K562 (cell line): ENCODE results near the gene ZNF862. TPM values are rescaled to one million over a fixed set of nuclear protein-coding genes. Genes with fewer than 3 reads are reported as not detected.

Experiments used
- C11orf30 ChIP-seq: fragments of 450-650 bp; IDR thresholded peaks from 2 replicates; pipeline ENCODE4 v1.6.1; 2016; ENCODE audit warnings: low read depth, mild to moderate bottlenecking
- CREB1 ChIP-seq, 2 experiments: sonication (generic) in 1 of 2; formaldehyde crosslinking in 1 of 2; IDR thresholded peaks; 2 replicates each; pipeline versions ENCODE4 v1.6.1 to v1.8.0; 2012 to 2022; ENCODE audit warnings: inconsistent platforms in 1 of 2, mild to moderate bottlenecking in 1 of 2, missing genetic modification reagents in 1 of 2, moderate library complexity in 1 of 2
- DMBX1 ChIP-seq: fragments of 250-450 bp; sonication (Bioruptor Pico); IDR thresholded peaks from 2 replicates; pipeline ENCODE4 v1.8.0; 2022; ENCODE audit warnings: inconsistent platforms, mild to moderate bottlenecking, moderate library complexity, borderline replicate concordance
- ELF1 ChIP-seq: fragments of 200-800 bp; sonication (Bioruptor generic); IDR thresholded peaks from 2 replicates; pipeline ENCODE4 v1.6.1; 2016; ENCODE audit warnings: missing genetic modification characterization, missing compliant biosample characterization
- KLF6 ChIP-seq: fragments of 250-450 bp; sonication (Bioruptor Pico); IDR thresholded peaks from 2 replicates; pipeline ENCODE4 v1.4.0; 2020; ENCODE audit warnings: mild to moderate bottlenecking, moderate library complexity, borderline replicate concordance
- MCM5 ChIP-seq: fragments of 450-650 bp; IDR thresholded peaks from 2 replicates; pipeline ENCODE4 v1.6.1; 2016; ENCODE audit warnings: low read depth
- PRPF4 ChIP-seq: fragments of 200-400 bp; formaldehyde crosslinking; IDR thresholded peaks from one replicate; pipeline ENCODE4 v1.6.1; 2017; ENCODE audit warnings: low read length, low read depth, mild to moderate bottlenecking; ENCODE audit not compliant: insufficient read depth, poor library complexity, severe bottlenecking
- SMARCA5 ChIP-seq: fragments of 450-650 bp; IDR thresholded peaks from 2 replicates; pipeline ENCODE4 v1.6.1; 2016
- SNIP1 ChIP-seq: fragments of 450-650 bp; IDR thresholded peaks from 2 replicates; pipeline ENCODE4 v1.7.1; 2017; ENCODE audit warnings: low read depth, mild to moderate bottlenecking
- STAG1 ChIP-seq: sonication (generic); formaldehyde crosslinking; IDR thresholded peaks from 2 replicates; pipeline ENCODE4 v1.5.0; 2020; ENCODE audit warnings: missing genetic modification reagents, borderline replicate concordance
- ZKSCAN8 ChIP-seq: fragments of 200-800 bp; sonication (Bioruptor generic); IDR thresholded peaks from 2 replicates; pipeline ENCODE4 v1.6.1; 2016; ENCODE audit warnings: missing genetic modification characterization, missing compliant biosample characterization
- ZNF165 ChIP-seq: fragments of 250-450 bp; sonication (Bioruptor Pico); IDR thresholded peaks from 2 replicates; pipeline ENCODE4 v1.4.0; 2020; ENCODE audit warnings: borderline replicate concordance
- ZNF23 ChIP-seq: fragments of 250-450 bp; sonication (Bioruptor Pico); IDR thresholded peaks from 2 replicates; pipeline ENCODE4 v1.4.0; 2020; ENCODE audit warnings: mild to moderate bottlenecking
- ZNF583 ChIP-seq: fragments of 250-450 bp; sonication (Bioruptor Pico); IDR thresholded peaks from 2 replicates; pipeline ENCODE4 v1.4.0; 2020
- polyA plus RNA-seq, 8 experiments: library from polyadenylated mRNA; depleted of rRNA in 4 of 8; stranded (reverse) in 5 of 8; unstranded in 3 of 8; fragments of >200 nt; fragmentation: Nextera tagmentation in 2 of 8; fragmentation: Illumina TruSeq in 1 of 8; extraction: Ambion mirVana in 2 of 8; extraction: Trizol in 1 of 8; gene quantifications; 2 replicates each; pipeline versions ENCODE4 v1.2.1 to v1.2.3, GENCODE V29; 2011 to 2014; ENCODE audit warnings: inconsistent platforms in 1 of 8, missing spikeins in 1 of 8
- total RNA-seq, 7 experiments: library from RNA; depleted of rRNA in 6 of 7; stranded (reverse); fragments of >200 nt in 6 of 7; fragmentation: Illumina TruSeq in 2 of 7; extraction: Trizol in 2 of 7; gene quantifications; 2 replicates each; pipeline versions ENCODE4 v1.2.1 to v1.2.3, GENCODE V29; 2011 to 2021; ENCODE audit warnings: low replicate concordance in 1 of 7
- TF ChIP-seq, protein P1 (sequence below): fragments of 250-450 bp; sonication (Bioruptor Pico); IDR thresholded peaks from 2 replicates; pipeline ENCODE4 v1.4.0; 2020; ENCODE audit warnings: mild to moderate bottlenecking, moderate library complexity
- TF ChIP-seq, protein P2 (sequence below): sonication (generic); IDR thresholded peaks from 2 replicates; pipeline ENCODE4 v1.6.1; 2016

Gene ZNF862
- total and polyA plus RNA-seq, 9 of the 15 experiments (the other 6 are each of a cell fraction or from before 2014, with no cell fraction given): 1.1 to 3.9 (median 2.6) TPM

DNA sequence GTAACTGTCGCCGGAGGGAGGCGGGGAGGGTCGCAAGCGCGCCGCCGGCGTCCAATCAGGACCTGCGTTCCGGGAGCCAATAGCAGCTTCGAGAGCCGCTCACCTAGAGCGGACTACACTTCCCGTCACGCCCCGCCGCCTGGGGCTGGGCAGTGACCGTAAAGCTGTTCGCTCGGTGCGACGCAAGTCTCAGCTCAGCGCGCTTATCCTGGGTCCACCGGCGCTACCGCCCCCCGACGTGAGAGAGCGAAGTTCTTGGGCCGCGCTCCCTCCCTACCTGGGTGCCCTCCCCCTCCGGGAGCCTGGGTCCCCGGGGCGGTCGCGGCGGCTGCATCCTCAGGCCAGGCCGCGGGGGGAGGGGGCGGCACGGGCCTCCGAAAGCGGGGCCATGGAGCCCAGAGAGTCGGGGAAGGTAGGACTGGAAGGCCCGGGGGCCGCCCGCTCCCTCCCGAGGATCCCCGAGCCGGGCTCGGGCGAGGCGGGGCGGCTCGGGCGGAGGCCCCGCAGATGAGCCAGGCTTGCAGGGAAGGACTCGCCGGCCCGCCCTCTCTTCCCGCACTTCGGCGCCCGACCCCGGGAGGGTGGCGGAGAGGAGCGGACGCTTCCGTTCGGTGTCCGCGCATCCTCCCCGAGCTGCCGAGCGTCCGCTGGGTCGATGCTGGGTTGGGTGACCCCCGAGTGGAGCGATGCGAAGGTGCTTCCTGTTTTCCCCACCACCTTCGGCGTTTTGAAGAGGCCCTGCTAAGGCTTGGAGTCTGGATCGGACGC, at the start of gene ZNF862 (continued):
- no peak for TF ChIP-seq KLF6
- no peak for TF ChIP-seq ZNF165 (CRISPR knock-in tag)
- TF ChIP-seq ELF1: 0 out of 2 replicates have a peak, but pooled peaks have one; percentile 15
- TF ChIP-seq, protein P1, sequence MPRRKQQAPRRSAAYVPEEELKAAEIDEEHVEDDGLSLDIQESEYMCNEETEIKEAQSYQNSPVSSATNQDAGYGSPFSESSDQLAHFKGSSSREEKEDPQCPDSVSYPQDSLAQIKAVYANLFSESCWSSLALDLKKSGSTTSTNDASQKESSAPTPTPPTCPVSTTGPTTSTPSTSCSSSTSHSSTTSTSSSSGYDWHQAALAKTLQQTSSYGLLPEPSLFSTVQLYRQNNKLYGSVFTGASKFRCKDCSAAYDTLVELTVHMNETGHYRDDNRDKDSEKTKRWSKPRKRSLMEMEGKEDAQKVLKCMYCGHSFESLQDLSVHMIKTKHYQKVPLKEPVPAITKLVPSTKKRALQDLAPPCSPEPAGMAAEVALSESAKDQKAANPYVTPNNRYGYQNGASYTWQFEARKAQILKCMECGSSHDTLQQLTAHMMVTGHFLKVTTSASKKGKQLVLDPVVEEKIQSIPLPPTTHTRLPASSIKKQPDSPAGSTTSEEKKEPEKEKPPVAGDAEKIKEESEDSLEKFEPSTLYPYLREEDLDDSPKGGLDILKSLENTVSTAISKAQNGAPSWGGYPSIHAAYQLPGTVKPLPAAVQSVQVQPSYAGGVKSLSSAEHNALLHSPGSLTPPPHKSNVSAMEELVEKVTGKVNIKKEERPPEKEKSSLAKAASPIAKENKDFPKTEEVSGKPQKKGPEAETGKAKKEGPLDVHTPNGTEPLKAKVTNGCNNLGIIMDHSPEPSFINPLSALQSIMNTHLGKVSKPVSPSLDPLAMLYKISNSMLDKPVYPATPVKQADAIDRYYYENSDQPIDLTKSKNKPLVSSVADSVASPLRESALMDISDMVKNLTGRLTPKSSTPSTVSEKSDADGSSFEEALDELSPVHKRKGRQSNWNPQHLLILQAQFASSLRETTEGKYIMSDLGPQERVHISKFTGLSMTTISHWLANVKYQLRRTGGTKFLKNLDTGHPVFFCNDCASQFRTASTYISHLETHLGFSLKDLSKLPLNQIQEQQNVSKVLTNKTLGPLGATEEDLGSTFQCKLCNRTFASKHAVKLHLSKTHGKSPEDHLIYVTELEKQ (CRISPR knock-in tag): no peak
- no peak for TF ChIP-seq ZNF583 (CRISPR knock-in tag)
- TF ChIP-seq C11orf30: no peak; the same call in 1 of the 2 replicates
- no peak for TF ChIP-seq STAG1 (CRISPR knock-in tag)
- no peak for TF ChIP-seq DMBX1
- TF ChIP-seq, protein P2, sequence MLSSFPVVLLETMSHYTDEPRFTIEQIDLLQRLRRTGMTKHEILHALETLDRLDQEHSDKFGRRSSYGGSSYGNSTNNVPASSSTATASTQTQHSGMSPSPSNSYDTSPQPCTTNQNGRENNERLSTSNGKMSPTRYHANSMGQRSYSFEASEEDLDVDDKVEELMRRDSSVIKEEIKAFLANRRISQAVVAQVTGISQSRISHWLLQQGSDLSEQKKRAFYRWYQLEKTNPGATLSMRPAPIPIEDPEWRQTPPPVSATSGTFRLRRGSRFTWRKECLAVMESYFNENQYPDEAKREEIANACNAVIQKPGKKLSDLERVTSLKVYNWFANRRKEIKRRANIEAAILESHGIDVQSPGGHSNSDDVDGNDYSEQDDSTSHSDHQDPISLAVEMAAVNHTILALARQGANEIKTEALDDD: no peak
- no peak for TF ChIP-seq MCM5
- TF ChIP-seq CREB1 (IDR thresholded peaks at IDR 0.05): peak; percentile 88
- peak; percentile 83; the same call in 1 of the 2 replicates for TF ChIP-seq CREB1 (CRISPR knock-in tag; IDR thresholded peaks at IDR 0.05)
- no peak for TF ChIP-seq SMARCA5
- TF ChIP-seq SNIP1: no peak
- no peak for TF ChIP-seq ZKSCAN8 (CRISPR knock-in tag)
- TF ChIP-seq ZNF23 (CRISPR knock-in tag): no peak
- no peak for TF ChIP-seq PRPF4
